ENCODE measurements around the gene LRP1B. TPM values are rescaled to one million over a fixed set of nuclear protein-coding genes. Genes with fewer than 3 reads are reported as not detected.

LRP1B gene
- total and polyA plus RNA-seq, 2 donors from 2014 or later: 0.69 to 1.2 TPM

GRCh38 chr2:141065042-141065441 lies 1065.8 kb downstream of the LRP1B start:
- no peak overlapping the region for H3K9ac ChIP-seq (ENCODE audit: low read length in 3 of 3)
- TF ChIP-seq CTCF (IDR thresholded peaks at IDR 0.05; ENCODE audit: borderline replicate concordance, extremely low read depth, insufficient read depth): no peak
- no peaks in the 10 kb centered on the region for H3K36me3 ChIP-seq (ENCODE audit: control insufficient read depth in 2 of 3, insufficient read depth in 3 of 3, low read length in 3 of 3)
- intact Hi-C loops (cut with DNase I): no loop called here
- no peaks in the 10 kb centered on the region for H3K9me3 ChIP-seq (ENCODE audit: control insufficient read depth in 2 of 3, insufficient read depth in 1 of 3, low read length in 3 of 3)
- no peaks in the 10 kb centered on the region for H3K4me1 ChIP-seq (ENCODE audit: control insufficient read depth in 2 of 3, insufficient read depth in 2 of 3, low read depth in 1 of 3, low read length in 3 of 3)
- H3K27ac ChIP-seq (ENCODE audit: low read depth in 2 of 2, low read length in 2 of 2): no peak overlapping the region
- FAIRE-seq (no peak), DNase-seq (no peak)
- no peak overlapping the region for H3K4me3 ChIP-seq (ENCODE audit: low read length in 3 of 3)
- H3K27me3 ChIP-seq (ENCODE audit: control insufficient read depth, insufficient read depth, low read length): no peaks in the 10 kb centered on the region

GRCh38 chr2:141063406-141063805 lies 1067.4 kb downstream of the LRP1B start:
- DNase-seq: no peak
- no peak overlapping the region for H3K9ac ChIP-seq (ENCODE audit: low read length in 3 of 3)
- intact Hi-C loops (cut with DNase I): no loop called here
- H3K27me3 ChIP-seq (ENCODE audit: control insufficient read depth, insufficient read depth, low read length): no peaks in the 10 kb centered on the region
- no peaks in the 10 kb centered on the region for H3K36me3 ChIP-seq (ENCODE audit: control insufficient read depth in 2 of 3, insufficient read depth in 3 of 3, low read length in 3 of 3)
- FAIRE-seq: no peak
- H3K27ac ChIP-seq (ENCODE audit: low read depth in 2 of 2, low read length in 2 of 2): no peak overlapping the region
- H3K9me3 ChIP-seq (ENCODE audit: control insufficient read depth in 2 of 3, insufficient read depth in 1 of 3, low read length in 3 of 3): no peaks in the 10 kb centered on the region
- TF ChIP-seq CTCF (IDR thresholded peaks at IDR 0.05; ENCODE audit: borderline replicate concordance, extremely low read depth, insufficient read depth): no peak
- H3K4me3 ChIP-seq (ENCODE audit: low read length in 3 of 3): no peak overlapping the region
- no peaks in the 10 kb centered on the region for H3K4me1 ChIP-seq (ENCODE audit: control insufficient read depth in 2 of 3, insufficient read depth in 2 of 3, low read depth in 1 of 3, low read length in 3 of 3)

GRCh38 chr2:141062443-141062842 lies 1068.4 kb downstream of the LRP1B start:
- Histone ChIP-seq H3K9me3 (ENCODE audit: control insufficient read depth in 2 of 3, insufficient read depth in 1 of 3, low read length in 3 of 3) (no peaks in the 10 kb centered on the region), H3K4me1 (ENCODE audit: control insufficient read depth in 2 of 3, insufficient read depth in 2 of 3, low read depth in 1 of 3, low read length in 3 of 3) (no peaks in the 10 kb centered on the region), H3K27ac (ENCODE audit: low read depth in 2 of 2, low read length in 2 of 2) (no peak overlapping the region), H3K9ac (ENCODE audit: low read length in 3 of 3) (no peak overlapping the region), H3K36me3 (ENCODE audit: control insufficient read depth in 2 of 3, insufficient read depth in 3 of 3, low read length in 3 of 3) (no peaks in the 10 kb centered on the region), H3K27me3 (ENCODE audit: control insufficient read depth, insufficient read depth, low read length) (no peaks in the 10 kb centered on the region), H3K4me3 (ENCODE audit: low read length in 3 of 3) (no peak overlapping the region)
- DNase-seq (no peak), FAIRE-seq (no peak)
- TF ChIP-seq CTCF (IDR thresholded peaks at IDR 0.05; ENCODE audit: borderline replicate concordance, extremely low read depth, insufficient read depth): no peak
- intact Hi-C loops (cut with DNase I): no loop called here

GRCh38 chr2:141062031-141062430 lies 1068.8 kb downstream of the LRP1B start:
- Histone ChIP-seq H3K27me3 (ENCODE audit: control insufficient read depth, insufficient read depth, low read length) (no peaks in the 10 kb centered on the region), H3K9ac (ENCODE audit: low read length in 3 of 3) (no peak overlapping the region), H3K4me3 (ENCODE audit: low read length in 3 of 3) (no peak overlapping the region), H3K27ac (ENCODE audit: low read depth in 2 of 2, low read length in 2 of 2) (no peak overlapping the region), H3K4me1 (ENCODE audit: control insufficient read depth in 2 of 3, insufficient read depth in 2 of 3, low read depth in 1 of 3, low read length in 3 of 3) (no peaks in the 10 kb centered on the region), H3K9me3 (ENCODE audit: control insufficient read depth in 2 of 3, insufficient read depth in 1 of 3, low read length in 3 of 3) (no peaks in the 10 kb centered on the region), H3K36me3 (ENCODE audit: control insufficient read depth in 2 of 3, insufficient read depth in 3 of 3, low read length in 3 of 3) (no peaks in the 10 kb centered on the region)
- DNase-seq: no peak
- no peak for FAIRE-seq
- TF ChIP-seq CTCF (IDR thresholded peaks at IDR 0.05; ENCODE audit: borderline replicate concordance, extremely low read depth, insufficient read depth): no peak
- intact Hi-C loops (cut with DNase I): no loop called here
